ENCODE measurements around the gene RALGPS1.

- no peak for TF ChIP-seq CTCF (IDR thresholded peaks at IDR 0.05; ENCODE audit: low read depth, low read length)
- no peak for TF ChIP-seq MAX (IDR thresholded peaks at IDR 0.05; ENCODE audit: low read depth, low read length)
- no peak for TF ChIP-seq POLR2A (IDR thresholded peaks at IDR 0.05; ENCODE audit: extremely low read depth, insufficient read length)
- no peak for TF ChIP-seq MYC (IDR thresholded peaks at IDR 0.05; ENCODE audit: low read depth, low read length)
Measured at GRCh38 chr9:127192744-127193143, 278.2 kb downstream of the RALGPS1 start.
